Ramos (cell line): ENCODE data around the gene WWTR1.

Source experiments
- in situ Hi-C: fragments of 300-500 bp; cut with MboI; formaldehyde crosslinking; loops from one replicate; pipeline ENCODE4 v1.14.3; 2022; ENCODE audit warnings: low sequenced_read_pairs; ENCODE audit not compliant: unreplicated experiment

WWTR1 gene

DNA sequence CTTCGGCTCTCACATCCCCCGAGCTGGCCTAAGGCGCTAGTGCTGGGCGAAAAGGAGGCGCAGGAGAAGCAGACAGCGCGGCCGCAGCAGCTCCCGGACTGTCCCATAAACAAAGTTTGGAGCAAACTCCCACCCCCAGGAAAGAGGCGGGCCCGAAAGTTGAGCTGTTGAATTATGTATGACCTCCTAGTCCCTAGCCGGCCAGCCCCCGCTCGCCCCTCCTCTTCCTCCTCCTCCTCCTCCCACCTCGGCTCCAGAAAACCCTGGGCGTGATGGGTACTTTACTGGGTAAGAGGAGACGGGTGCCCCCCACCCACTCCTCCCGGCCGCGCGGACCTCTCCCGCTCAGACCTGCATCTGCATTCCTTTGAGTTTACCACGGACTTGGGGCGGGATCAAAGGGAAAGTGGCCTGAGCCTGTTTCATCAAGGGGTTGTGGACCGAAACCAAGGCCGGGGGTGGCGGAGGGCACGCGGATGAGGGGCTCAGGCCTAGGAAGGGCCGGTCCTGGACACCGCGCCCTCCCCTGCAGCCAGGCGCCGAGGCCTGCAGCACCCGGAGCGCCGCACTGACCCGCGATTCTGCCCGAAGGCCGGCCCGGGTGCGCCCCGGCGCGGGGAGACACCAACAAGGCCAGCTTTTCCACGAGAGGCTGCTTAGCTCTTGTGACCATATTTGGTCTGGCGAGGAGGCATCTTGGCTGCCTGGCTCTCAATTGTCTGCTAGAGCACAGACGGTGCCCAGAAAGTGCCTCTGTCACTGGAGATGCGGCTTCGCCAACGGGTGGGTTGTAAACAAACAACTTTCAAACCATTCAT lies at the start of gene WWTR1:
TSS of gene WWTR1 (minus strand) at position 100 of the 818 bp plus-strand sequence. CDS start 719 bp downstream, outside the sequence.
- in situ Hi-C loops = no loop called here

DNA sequence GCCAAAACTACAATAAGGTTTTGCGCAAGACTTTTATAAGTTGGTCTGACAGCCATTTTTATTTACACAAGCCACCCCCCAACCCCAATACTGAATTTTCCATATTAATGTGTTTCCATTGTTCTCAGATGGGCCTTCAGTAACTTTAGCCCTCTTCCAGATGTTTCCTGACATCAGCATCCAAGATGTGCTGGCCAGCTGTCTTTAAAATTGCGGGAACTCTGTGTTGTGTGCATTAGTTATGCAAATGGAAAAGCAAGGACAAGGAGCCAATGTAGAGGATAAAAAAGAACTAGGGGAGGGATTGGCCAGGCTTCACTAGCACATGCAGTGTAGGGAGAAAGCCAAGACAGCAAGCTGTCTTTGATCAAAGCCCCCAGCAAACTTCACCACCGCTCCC lies 49.1 kb upstream of the WWTR1 start:
- in situ Hi-C loops = no loop called here

DNA sequence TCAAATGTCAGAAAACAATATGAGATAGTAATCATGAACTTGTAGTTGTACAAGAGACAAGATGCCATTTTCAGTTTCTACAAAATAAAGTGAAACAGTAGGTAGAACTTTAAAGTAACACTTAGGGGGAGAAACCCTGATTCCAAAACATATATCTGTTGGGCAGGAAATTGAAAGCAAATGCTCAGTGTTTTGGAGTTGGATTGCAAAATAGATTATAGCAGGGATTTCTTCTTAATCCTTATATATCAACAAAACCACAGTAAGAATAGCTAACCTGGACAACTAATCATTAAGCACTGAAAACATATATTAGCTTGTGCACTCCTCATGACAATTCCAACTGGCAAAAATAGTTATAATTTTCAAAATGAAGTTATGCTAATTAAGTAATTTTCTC lies 47.6 kb upstream of the WWTR1 start:
- in situ Hi-C loops = no loop called here

DNA sequence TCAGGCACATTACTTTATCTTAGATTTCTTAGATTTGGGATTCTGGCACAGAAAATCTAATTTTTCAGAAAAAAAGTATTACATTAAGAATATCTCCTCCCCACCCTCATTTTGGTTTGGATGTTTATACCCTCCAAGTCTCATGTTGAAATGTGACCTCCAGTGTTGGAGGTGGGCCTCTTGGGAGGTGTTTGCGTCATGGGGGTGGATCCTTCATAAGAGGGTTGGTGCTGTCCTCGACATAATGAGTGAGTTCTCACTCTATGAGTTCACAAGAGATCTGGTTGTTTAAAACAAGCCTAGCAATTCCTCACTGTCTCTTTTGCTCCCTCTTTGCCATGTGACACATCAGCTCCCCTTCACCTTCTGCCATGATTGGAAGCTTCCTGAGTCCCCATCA lies 45.6 kb upstream of the WWTR1 start:
- in situ Hi-C loops = no loop called here

DNA sequence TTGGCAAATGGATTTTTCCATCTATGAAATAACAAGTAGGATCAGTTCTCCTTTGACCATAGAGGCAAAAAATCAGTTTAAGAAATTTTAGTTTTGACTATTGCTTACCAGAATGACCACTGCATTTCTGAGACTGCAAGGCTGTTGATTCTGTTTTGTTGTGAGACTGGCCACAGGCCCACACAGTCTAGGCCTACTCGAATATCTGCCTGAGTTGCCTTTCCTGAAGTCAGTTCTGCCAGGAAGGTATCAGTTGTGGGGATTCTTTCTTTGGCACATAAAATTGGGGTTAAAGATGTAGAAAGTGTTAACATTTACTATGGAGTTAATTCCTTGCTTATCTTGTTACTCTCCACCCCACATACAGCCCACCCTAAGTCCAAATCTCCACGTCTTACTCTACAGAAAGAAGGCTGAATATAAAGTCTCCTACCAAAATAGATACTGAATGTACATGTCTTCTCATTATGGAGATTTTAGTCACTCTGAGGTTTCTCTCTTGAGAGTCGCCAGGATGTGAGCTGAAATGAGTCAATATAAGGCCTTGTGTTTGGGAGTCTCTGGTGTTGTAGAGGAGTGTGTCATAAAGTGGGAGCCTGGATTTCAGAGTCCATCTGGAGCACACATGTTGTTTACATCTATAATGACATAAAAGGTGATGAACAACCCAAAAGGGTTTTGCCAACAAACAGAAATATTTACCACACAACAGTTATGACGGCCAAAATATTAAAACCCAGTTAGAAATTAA lies 45.0 kb upstream of the WWTR1 start:
- in situ Hi-C loops = no loop called here

DNA sequence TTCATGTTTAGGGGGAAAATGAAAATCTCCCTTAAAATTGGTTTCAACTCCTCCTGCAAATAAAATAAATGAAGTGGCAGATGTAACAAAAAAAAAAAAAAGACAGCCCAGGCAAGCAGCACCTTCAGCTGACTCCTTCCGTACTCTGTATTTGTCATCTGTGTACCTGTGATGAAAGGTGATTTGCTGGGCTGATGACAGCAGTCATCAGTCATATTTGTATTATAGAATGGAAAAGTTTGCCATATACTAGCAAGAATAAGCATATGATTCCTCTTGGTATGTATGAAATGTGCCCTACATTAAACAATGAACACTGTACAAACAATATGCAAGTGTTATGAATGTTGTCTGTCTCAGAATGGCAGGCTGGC lies 44.1 kb upstream of the WWTR1 start:
- in situ Hi-C loops = no loop called here

DNA sequence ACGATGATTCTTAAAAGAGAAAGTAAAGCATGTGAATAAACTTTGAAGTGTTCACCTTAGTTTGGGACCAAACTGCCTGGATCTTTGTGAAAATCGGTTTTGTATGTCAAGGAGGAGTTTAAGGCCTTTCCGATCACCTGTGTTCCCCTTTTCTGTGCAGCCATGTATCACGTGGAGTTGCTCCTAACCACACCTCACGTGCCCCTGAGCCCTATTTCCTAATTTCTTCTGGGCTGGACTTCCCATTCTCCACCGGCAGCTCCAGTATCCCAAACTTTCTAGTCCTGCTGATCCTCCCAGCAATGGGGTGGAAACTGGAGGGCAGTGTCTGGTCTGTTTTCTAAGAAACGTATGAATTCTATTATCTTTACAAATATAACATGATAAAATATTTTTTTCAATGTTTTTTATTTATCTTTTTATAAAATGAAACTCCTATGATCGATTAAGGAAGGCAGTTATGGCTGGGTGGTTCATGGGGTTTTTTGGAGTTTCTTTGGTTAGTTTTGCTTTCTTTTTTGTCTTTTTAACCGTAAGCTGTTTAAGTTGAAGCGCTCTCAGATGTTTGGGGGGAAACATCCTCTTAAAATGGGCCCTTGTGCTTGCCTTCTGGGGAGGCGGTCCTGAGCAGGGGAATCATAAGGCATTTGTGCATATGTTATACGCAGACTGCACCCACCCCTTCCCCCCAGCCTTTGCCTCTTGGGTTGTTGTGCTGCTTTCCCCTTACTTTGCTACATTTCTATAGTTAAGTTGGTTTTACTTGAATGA lies 43.6 kb upstream of the WWTR1 start:
- in situ Hi-C loops = no loop called here

DNA sequence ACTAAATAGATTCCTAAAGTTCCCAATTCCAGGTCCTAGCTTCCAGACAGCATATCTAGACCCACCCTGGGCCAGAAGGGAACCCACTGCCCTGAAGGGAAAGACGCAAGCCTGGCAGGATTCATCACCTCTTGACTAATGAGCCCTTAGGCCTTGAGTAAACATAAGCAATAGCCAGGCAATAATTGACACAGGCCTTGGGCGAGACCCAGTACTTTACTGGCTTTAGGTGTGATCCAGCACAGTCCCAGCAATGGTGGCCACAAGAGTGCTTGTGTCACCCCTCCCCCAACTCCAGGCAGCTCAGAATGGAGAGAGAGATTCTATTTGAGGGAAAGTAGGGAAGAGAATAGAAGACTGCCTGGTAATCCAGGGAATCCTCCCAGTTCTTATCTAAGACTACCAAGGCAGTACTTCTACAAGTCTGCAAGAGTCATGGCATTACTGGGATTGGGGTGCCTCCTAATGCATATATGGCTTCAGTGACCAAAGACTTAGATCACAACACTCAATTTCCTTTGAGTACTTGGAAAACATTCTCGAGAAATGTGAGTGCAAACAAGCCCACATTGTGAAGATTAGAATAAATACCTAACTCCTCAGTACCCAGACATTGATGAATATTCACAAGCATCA lies 30.4 kb upstream of the WWTR1 start:
- in situ Hi-C loops = no loop called here

DNA sequence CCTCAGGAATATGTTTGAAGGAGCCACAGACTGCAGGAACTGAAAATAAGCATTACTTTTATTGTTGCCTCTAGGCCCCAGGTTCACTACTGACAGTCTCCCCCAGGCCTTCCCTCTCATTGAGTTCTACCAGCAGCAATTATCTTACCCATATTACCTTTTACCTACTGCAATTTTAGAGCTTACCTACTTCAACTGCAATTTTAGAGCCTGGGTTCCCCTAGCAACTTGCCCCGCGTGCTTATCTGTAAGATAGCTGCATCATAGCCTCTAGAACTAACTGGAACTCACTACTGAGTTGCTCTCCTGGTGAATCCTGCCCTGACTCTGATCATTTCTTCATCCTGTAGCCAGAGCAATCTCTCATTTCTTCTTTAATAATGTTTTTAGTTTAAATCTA lies 29.2 kb upstream of the WWTR1 start:
- in situ Hi-C loops = no loop called here

DNA sequence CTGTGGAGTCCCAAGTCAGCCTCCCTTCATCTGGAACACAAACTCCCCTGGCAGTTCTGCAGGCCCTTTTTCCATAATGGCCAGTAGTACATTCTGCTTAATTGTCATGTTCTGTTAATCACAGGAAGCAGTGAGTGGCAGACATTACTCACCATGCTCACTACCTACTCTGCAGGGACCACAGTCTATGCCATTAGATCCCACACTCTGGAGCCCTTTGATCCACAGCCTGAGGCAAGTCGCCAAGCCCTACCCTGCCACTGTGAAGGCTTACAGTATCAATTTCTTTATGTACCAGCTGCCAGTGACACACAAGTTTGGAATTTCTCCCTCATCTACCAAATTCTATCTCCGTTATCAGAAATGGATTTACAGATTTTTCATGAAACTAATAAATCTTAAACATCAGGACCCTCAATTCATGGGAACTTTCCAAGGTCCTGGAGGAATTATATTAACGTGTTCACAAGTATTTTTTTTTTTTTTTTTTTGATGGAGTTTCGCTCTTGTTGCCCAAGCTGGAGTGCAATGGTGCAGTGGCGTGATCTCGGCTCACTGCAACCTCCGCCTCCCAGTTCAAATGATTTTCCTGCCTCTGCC lies 20.6 kb upstream of the WWTR1 start:
- in situ Hi-C loops = no loop called here

DNA sequence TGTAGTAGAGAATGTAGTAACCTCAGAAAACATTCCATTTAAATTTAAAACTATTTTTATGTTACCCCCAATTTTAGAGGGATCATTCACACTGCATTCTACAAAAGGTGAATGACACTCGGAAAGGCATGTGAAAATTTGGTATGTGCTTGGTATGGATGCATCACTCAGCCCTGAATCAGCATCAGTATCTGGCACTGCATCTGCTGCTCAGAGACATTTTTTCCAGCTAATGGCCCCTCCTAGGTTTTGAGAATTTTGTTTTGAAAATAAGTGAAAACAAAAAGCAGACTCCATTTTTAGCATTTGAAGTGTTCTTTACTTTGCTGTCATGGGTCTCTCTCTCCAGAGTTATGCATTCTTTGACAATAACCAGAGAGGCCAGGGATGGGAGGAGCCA lies 15.6 kb upstream of the WWTR1 start:
- in situ Hi-C loops = no loop called here

DNA sequence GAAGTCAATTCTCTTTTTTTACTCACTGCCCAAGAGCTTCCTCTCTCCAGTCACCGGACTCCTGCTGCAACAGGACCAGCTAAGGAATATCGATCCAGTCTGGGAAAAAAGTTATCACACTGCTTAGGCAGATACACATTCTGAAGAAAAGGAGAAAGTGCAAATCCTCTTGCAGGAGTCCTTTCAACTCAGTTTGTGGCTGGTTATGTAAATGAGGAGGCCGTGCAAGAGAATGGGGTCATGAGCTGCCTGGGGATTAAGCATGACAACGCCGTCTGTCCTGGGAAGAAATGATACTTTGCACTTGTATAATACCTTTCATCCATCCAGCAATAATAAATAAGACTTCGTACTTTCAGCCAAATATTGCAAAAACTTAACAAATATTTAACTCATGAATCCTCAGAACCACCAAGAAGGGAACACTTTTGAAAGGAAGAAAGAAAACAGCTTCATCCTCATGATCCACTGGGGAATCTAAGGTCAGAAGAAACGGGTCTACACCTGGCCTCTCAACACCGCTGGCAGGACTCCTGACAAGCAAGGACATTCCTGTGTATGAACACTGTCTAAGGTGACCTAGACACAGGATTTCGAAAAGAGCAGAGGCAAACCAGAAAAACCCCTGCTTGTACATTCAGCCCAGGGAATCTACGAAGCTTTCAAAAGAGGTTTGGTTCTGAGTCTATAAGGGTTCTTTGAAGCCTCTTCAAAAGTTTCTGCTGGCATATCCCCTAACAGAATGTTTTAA lies 13.1 kb upstream of the WWTR1 start:
- in situ Hi-C loops = no loop called here

DNA sequence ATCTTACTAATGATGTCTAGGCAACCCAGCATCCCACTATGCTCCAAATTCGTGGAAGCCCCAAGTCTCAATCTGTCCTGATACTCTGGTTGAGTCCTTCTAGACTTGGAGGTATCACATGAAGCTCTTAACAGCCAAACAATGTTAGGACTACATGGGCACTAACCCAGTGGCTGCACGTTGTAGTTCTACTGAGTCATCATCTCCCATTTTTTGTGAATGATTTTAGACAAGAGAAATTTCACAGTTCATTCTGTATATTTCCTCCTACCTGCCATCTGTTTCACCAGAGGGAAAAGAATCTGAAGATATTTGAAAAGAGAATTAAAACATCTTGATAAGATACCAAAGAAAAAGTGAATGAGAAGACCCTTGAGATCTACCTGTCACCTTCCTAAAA lies 9.8 kb upstream of the WWTR1 start:
- in situ Hi-C loops = no loop called here

DNA sequence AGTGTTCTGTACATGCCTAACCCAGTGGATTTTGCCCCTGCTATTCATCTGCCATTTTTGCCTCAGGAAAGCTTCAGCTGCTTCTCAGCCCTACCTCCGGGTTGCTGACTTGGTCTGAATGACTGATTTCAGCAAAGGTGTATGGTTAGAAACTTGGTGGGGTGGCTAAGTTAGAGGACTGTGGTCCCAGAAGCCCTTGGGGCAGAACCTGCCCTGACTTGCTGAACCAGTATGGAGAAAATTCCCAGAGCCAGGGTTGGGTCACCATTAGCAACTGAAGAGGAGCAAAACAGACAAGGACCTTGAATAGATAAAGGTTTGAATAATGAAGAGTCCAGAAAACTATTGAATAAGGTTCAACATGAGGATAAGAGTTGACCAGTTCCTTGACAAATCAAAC lies 6.1 kb upstream of the WWTR1 start:
- in situ Hi-C loops = no loop called here

DNA sequence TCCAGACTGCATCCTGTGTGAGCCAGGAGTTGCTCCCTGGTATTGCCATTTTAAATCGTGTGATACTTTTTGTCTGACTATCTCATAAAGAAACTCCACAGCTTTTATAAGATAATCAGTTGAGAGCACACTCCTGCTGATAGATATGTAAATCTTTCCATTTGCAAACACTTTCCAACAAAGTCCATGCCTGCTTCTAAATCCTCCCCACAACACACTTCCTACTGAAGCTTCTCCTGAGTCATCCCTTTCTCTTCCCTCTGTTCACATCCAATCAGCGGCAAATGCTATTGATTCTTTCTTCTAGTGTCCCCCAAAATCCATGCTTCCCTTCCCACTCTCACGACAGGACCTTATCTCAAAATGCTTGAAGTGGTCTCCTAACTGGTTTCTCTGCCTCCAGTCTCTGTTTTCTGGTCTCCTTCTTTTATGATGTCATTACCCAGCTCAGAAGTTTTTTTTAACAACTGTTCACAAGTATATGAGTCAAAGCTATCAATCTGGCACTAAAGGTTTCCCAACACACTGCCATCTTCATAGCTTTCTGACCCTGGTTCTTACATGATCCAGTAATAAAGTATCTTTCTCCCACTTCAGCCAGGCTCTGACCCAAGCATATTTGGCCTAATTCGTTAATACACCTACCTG lies 4.5 kb upstream of the WWTR1 start:
- in situ Hi-C loops = no loop called here

DNA sequence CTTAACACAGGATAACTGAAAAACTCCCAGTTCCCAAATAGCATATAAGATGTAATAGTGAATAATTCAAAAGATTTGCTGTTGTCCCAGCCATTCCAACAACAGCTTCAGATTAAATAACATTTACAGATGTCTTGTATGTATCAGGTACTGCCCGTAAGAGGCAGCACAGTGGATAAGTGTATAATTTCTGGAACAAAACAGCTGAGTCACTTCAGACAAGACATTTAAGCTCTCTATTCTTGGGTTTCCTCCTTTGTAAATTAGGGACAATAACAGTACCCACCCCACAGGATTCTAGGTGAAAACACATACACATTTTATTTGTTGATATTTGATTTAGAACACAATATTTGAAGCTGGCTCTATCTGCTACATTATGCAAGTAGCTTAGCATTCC lies 2.6 kb upstream of the WWTR1 start:
- in situ Hi-C loops = no loop called here

DNA sequence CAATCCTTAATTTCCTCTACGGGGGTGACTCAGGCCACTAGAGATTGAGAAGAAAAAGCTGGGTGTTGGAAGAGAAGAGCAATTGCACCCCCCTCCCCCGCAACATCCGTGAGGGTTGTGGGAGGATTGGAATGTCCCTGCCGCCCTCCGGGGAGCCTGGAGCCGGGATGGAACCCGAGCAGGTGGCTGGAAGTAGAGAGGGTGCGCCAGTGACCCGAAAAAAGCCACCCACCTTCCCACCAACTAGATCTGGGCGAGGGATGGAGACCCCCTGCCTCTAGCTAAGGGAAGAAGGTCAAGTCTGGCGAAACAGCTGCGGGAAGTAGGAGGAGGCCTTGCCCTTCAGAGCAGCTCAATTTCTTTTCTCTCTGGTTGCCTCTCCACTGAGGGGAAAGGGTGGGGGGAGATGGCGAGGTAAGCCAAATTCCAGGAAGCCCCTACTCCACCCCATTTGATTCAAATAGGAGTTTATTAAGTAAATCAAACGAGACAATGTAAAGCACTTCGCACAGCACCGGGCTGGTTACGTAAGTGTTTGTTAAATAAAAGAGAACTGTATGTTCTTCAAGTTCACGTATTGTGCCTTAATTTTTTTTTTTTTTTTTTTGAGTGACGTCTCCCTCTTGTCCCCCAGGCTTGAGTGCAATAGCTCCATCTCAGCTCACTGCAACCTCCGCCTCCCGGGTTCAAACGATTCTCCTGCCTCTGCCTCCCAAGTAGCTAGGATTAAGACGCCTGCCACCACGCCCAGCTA lies 1.1 kb upstream of the WWTR1 start:
- in situ Hi-C loops = no loop called here

DNA sequence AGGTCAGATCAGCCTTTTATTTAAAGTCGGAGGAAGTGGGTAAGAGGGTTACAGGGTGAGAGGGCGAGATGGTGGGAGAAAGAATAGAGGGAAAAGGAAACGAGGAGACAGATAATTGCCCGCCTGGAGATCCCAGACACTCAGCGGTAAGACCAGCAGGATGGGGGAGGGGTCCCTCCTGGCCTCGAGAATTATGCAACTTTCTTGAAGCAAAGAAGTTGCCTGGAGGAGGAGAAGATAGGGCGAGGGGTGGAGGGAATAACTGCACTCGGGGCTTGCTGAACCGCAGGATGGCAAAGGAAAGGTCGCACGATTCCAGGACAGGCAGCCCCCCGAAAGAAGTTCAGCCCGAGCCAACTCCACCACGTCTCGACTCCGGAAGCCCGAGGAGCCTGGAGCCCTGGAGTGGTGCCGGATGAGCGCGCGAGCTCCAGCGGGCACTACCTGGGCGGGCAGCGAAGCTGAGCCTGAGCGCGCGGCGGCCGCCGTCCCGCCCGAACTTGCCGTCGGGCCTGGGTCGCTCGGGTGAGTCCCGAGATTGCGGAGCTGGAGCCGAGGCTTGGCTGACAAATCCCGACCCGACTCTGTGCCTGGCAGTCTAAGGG lies 402 bp downstream of the WWTR1 start:
- in situ Hi-C loops = no loop called here
